GM18909 (cell line): ENCODE measurements around the gene FPR1.
"Not testable (repeated sequence)": the region's sequence is repeated elsewhere in the genome, so short reads cannot be mapped to it uniquely, and the experiment has no call there.

Experiments
- ATAC-seq: cut with Tn5 transposase; IDR thresholded peaks from one replicate; pipeline ENCODE4 v1.9.1; 2021; ENCODE audit warnings: mild to moderate bottlenecking; ENCODE audit not compliant: unreplicated experiment, poor library complexity

Gene FPR1

GRCh38 chr19:51738523-51738922, 13.2 kb downstream of the FPR1 start:
- not testable (repeated sequence) for ATAC-seq

GRCh38 chr19:51737924-51738323, 13.8 kb downstream of the FPR1 start:
- ATAC-seq: no peak

GRCh38 chr19:51737389-51737788, 14.3 kb downstream of the FPR1 start:
- ATAC-seq: no peak

- ATAC-seq: no peak
Measured at GRCh38 chr19:51735759-51736449, 15.8 kb downstream of the FPR1 start.

GRCh38 chr19:51733742-51734522, 17.7 kb downstream of the FPR1 start:
- ATAC-seq: no peak

- no peak for ATAC-seq
Measured at GRCh38 chr19:51729781-51730180, 21.9 kb downstream of the FPR1 start.

- no peak for ATAC-seq
Measured at GRCh38 chr19:51727349-51727880, 24.3 kb downstream of the FPR1 start.

- ATAC-seq: no peak
Measured at GRCh38 chr19:51726049-51726448, 25.6 kb downstream of the FPR1 start.

GRCh38 chr19:51724543-51724942, 27.1 kb downstream of the FPR1 start:
- no peak for ATAC-seq

- no peak for ATAC-seq
Measured at GRCh38 chr19:51722492-51722891, 29.2 kb downstream of the FPR1 start.

GRCh38 chr19:51721905-51722304, 29.8 kb downstream of the FPR1 start:
- no peak for ATAC-seq

GRCh38 chr19:51719251-51719988, 32.3 kb downstream of the FPR1 start:
- ATAC-seq: no peak

- ATAC-seq: no peak
Measured at GRCh38 chr19:51716925-51717324, 34.8 kb downstream of the FPR1 start.

GRCh38 chr19:51715850-51716249, 35.8 kb downstream of the FPR1 start:
- no peak for ATAC-seq

- ATAC-seq: no peak
Measured at GRCh38 chr19:51714848-51715247, 36.8 kb downstream of the FPR1 start.

GRCh38 chr19:51713319-51714285, 38.1 kb downstream of the FPR1 start:
- ATAC-seq: no peak

- no peak for ATAC-seq
Measured at GRCh38 chr19:51712461-51713081, 39.1 kb downstream of the FPR1 start.

- no peak for ATAC-seq
Measured at GRCh38 chr19:51711702-51712101, 40.0 kb downstream of the FPR1 start.

- no peak for ATAC-seq
Measured at GRCh38 chr19:51710163-51710562, 41.5 kb downstream of the FPR1 start.
